SK-N-MC (cell line): ENCODE measurements around the gene CDC42SE2.

Experiments used
- EZH2 ChIP-seq: fragments of 200-600 bp; sonication (generic); IDR thresholded peaks from one replicate; pipeline ENCODE4 v1.6.1; 2017; ENCODE audit warnings: antibody characterized with exemption
- POLR2AphosphoS5 ChIP-seq: IDR thresholded peaks from 2 replicates; pipeline ENCODE4 v1.6.1; 2012; ENCODE audit warnings: mild to moderate bottlenecking, low read depth, low read length, borderline replicate concordance

- TF ChIP-seq EZH2 (no peak), POLR2AphosphoS5 (no peak)
Observed at GRCh38 chr5:131322926-131323325, 59.1 kb downstream of the CDC42SE2 start.
